BLaER1 (cell line): ENCODE results near the gene CD19.
"Not testable (repeated sequence)": the region's sequence is repeated elsewhere in the genome, so short reads cannot be mapped to it uniquely, and the experiment has no call there.

ENCODE experiments used
- H3K27ac ChIP-seq: shearing (Covaris generic); formaldehyde crosslinking; 2 replicates; pipeline ENCODE4 v1.8.1; 2022
- H3K27me3 ChIP-seq: shearing (Covaris generic); formaldehyde crosslinking; 2 replicates; pipeline ENCODE4 v1.8.1; 2022
- H3K36me3 ChIP-seq: shearing (Covaris generic); formaldehyde crosslinking; 2 replicates; pipeline ENCODE4 v1.8.1; 2022
- H3K4me1 ChIP-seq: shearing (Covaris generic); formaldehyde crosslinking; 2 replicates; pipeline ENCODE4 v1.8.1; 2022
- H3K4me2 ChIP-seq: shearing (Covaris generic); formaldehyde crosslinking; 2 replicates; pipeline ENCODE4 v1.8.1; 2022
- H3K4me3 ChIP-seq: shearing (Covaris generic); formaldehyde crosslinking; 2 replicates; pipeline ENCODE4 v1.8.1; 2022
- H3K9ac ChIP-seq: shearing (Covaris generic); formaldehyde crosslinking; 2 replicates; pipeline ENCODE4 v1.8.1; 2022
- H3K9me3 ChIP-seq: shearing (Covaris generic); formaldehyde crosslinking; 2 replicates; pipeline ENCODE4 v1.8.1; 2022
- H4K20me1 ChIP-seq: shearing (Covaris generic); formaldehyde crosslinking; 2 replicates; pipeline ENCODE4 v1.8.1; 2022
- Cebpa-rat ChIP-seq: shearing (Covaris generic); IDR thresholded peaks from 2 replicates; pipeline ENCODE4 v1.8.1; 2022

Gene CD19

DNA sequence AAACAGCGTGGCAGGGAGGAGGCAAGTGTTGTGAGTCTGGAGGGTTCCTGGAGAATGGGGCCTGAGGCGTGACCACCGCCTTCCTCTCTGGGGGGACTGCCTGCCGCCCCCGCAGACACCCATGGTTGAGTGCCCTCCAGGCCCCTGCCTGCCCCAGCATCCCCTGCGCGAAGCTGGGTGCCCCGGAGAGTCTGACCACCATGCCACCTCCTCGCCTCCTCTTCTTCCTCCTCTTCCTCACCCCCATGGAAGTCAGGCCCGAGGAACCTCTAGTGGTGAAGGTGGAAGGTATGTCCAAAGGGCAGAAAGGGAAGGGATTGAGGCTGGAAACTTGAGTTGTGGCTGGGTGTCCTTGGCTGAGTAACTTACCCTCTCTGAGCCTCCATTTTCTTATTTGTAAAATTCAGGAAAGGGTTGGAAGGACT, at the start of gene CD19:
Gene CD19 (plus strand): TSS at position 171 of the 425 bp plus-strand sequence. CDS start 30 bp downstream, at position 201.
- Histone ChIP-seq H3K27ac (peak within 1 kb of the TSS; percentile 99), H3K4me1 (peaks cover 87% of the 10 kb centered on the region), H3K4me3 (peak within 1 kb of the TSS; percentile 93), H3K4me2 (peak within 1 kb of the TSS; percentile 99), H3K27me3 (no peaks in the 10 kb centered on the region), H4K20me1 (peaks cover 21% of the 10 kb centered on the region), H3K9me3 (no peaks in the 10 kb centered on the region), H3K36me3 (peaks cover 39% of the 10 kb centered on the region), H3K9ac (peak within 1 kb of the TSS; percentile 99)
- no peak for TF ChIP-seq Cebpa-rat

- no peak overlapping the region for H3K4me3 ChIP-seq
- no peaks in the 10 kb centered on the region; the same call in 1 of the 2 replicates for H3K36me3 ChIP-seq
- no peak for TF ChIP-seq Cebpa-rat
- peak overlapping the region; percentile 15; the same call in 1 of the 2 replicates for H3K9ac ChIP-seq
- H3K4me2 ChIP-seq = no peak overlapping the region
- peaks cover 51% of the 10 kb centered on the region for H3K4me1 ChIP-seq
- H3K9me3 ChIP-seq = no peaks in the 10 kb centered on the region
- H3K27ac ChIP-seq = no peak overlapping the region
- H3K27me3 ChIP-seq = no peaks in the 10 kb centered on the region
- no peaks in the 10 kb centered on the region for H4K20me1 ChIP-seq
Measured at GRCh38 chr16:28882551-28883160, 49.1 kb upstream of the CD19 start.

DNA sequence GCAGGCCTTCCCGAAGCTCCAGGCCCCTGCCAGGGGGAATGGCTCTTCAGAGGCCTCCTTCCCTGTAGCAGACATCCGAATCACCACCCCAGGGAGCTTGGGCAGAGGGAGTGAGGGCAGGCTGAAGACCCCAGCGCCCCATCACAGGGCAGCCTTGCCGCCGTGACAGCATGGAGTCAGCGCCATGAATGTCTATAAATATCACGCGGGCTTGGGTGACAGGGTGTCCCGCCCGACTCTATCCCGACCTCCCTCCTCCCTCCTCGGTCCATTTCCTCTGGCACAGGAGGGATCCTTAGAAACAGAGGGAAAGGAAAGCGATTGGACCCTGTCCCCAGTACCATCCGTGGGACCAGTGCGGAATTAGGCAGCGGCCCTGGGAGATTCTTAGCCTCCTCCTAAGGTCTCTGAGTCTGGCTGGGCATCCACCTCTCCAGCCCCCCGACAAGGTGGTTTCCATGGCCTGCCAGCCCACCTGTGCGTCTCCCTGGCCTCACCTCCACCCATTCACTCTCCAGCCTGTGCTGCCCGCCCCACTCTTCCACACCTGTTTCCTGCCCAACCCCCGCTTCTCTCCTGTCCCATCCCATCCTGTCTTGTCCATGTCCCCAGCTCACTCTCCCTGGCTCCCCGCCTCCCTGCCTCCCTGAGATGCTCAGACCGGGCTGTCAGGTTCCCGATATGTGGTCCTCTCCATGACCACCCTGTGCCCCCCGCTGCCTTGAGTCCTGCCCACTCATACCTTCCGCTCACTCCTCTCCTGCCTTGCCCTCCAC, 48.4 kb upstream of the CD19 start:
- H3K4me1 ChIP-seq = peaks cover 44% of the 10 kb centered on the region
- H3K36me3 ChIP-seq = no peaks in the 10 kb centered on the region; the same call in 1 of the 2 replicates
- H3K27me3 ChIP-seq = no peaks in the 10 kb centered on the region
- no peaks in the 10 kb centered on the region for H4K20me1 ChIP-seq
- H3K4me2 ChIP-seq = no peak overlapping the region
- no peak overlapping the region for H3K4me3 ChIP-seq
- no peaks in the 10 kb centered on the region for H3K9me3 ChIP-seq
- no peak for TF ChIP-seq Cebpa-rat
- H3K27ac ChIP-seq = no peak overlapping the region; the same call in 1 of the 2 replicates
- H3K9ac ChIP-seq = no peak overlapping the region

DNA sequence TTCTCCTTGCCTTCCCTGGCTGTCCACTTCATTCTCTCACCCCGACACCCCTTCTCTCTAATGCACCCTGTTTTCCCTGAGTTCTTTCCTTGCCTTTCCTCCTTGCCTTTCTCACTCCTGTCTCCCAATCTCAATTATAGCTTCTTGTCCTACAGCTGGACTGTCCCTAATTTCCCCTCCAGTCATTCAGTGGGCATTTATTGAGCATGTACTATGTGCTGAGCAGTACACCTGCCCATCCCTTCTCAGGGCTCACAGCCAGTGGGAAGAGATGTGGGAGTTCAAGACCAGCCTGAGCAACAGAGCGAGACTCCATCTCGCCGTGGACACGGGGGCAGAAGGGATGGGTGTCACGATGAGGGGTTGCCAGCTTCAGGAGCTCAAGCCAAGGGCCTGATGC, 47.7 kb upstream of the CD19 start:
- no peak overlapping the region for H3K4me2 ChIP-seq
- no peak overlapping the region for H3K27ac ChIP-seq
- H3K27me3 ChIP-seq = no peaks in the 10 kb centered on the region
- no peak for TF ChIP-seq Cebpa-rat
- H3K9ac ChIP-seq = no peak overlapping the region
- H3K36me3 ChIP-seq = no peaks in the 10 kb centered on the region; the same call in 1 of the 2 replicates
- no peaks in the 10 kb centered on the region for H4K20me1 ChIP-seq
- peaks cover 37% of the 10 kb centered on the region for H3K4me1 ChIP-seq
- H3K9me3 ChIP-seq = no peaks in the 10 kb centered on the region
- no peak overlapping the region for H3K4me3 ChIP-seq

GRCh38 chr16:28886945-28887344, 44.8 kb upstream of the CD19 start:
- no peaks in the 10 kb centered on the region for H3K27me3 ChIP-seq
- no peak overlapping the region for H3K27ac ChIP-seq
- H3K9me3 ChIP-seq = no peaks in the 10 kb centered on the region
- no peak overlapping the region for H3K4me3 ChIP-seq
- H3K4me1 ChIP-seq = peaks cover 30% of the 10 kb centered on the region
- TF ChIP-seq Cebpa-rat = no peak
- H3K4me2 ChIP-seq = no peak overlapping the region
- no peaks in the 10 kb centered on the region; the same call in 1 of the 2 replicates for H3K36me3 ChIP-seq
- H4K20me1 ChIP-seq = no peaks in the 10 kb centered on the region
- H3K9ac ChIP-seq = no peak overlapping the region

DNA sequence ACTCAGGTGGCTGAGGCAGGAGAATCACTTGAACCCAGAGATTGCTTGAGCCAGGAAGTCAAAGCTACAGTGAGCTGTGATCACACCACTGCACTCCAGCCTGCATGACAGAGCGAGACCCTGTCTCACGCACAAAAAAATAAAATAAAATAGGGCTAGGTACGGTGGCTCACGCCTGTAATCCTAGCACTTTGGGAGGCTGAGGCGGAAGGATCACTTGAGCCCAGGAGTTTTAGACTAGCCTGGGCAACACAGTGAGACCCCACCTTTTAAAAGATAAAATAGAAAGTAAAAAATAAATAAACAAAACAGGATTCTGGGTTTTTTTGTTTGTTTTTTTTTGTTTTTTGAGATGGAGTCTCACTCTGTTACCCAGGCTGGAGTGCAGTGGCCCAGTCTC, 41.4 kb upstream of the CD19 start:
- not testable (repeated sequence) for H3K4me3 ChIP-seq, H3K4me2 ChIP-seq

DNA sequence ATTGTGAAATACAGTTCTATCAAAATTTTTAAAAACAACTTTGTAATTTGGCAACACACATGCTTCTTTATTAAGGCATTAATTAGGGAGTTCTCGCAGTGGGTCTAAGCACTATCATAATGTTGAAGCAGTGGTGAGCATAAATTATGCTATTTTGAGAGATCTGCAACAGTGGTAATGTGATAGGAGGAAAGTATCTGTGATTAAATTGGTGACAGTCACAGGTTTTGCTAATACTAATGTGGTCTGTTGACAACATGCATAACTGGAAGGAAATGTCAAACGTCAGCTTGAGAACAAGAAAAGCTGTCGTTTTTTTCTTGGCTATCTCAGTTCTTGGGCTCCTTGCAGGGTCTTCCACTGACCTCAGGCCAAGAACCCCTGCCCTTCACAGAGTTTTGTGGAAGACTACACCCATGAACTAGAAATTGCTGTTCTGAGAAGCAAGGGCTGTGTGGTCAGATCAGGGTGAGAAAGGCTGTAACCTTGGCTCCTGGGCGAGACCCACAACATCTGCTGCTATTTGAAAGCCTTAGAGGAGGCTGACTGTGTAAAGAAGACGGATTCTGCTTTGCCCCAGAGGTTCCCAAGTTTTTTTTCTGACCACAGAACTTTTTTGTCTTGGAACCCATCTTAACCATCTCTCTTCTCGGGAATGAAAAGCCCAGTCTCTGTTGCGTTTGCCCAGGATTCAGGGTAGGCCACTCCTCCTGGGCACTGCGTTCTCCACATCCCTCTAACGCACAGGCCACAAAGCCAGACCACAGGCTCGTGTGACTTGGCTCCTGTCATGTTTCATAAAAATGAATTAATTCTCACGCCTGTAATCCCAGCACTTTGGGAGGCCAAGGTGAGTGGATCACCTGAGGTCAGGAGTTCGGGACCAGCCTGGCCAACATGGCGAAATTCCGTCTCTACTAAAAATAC, 39.5 kb upstream of the CD19 start:
- Histone ChIP-seq H4K20me1 (no peaks in the 10 kb centered on the region), H3K9ac (0 out of 2 replicates have a peak overlapping the region, but pooled peaks have one; percentile 9), H3K4me3 (no peak overlapping the region), H3K27me3 (no peaks in the 10 kb centered on the region), H3K4me2 (peak overlapping the region; percentile 36; the same call in 1 of the 2 replicates), H3K36me3 (peaks cover 15% of the 10 kb centered on the region), H3K4me1 (peaks cover 29% of the 10 kb centered on the region), H3K27ac (peak overlapping the region; percentile 60), H3K9me3 (no peaks in the 10 kb centered on the region)
- TF ChIP-seq Cebpa-rat = no peak

More for the DNA sequence above, 41.4 kb upstream of the CD19 start:
- H3K4me1 ChIP-seq = peaks cover 40% of the 10 kb centered on the region
- H3K27ac ChIP-seq, H3K9me3 ChIP-seq, H3K27me3 ChIP-seq, H3K9ac ChIP-seq, H4K20me1 ChIP-seq, H3K36me3 ChIP-seq: not testable (repeated sequence)

DNA sequence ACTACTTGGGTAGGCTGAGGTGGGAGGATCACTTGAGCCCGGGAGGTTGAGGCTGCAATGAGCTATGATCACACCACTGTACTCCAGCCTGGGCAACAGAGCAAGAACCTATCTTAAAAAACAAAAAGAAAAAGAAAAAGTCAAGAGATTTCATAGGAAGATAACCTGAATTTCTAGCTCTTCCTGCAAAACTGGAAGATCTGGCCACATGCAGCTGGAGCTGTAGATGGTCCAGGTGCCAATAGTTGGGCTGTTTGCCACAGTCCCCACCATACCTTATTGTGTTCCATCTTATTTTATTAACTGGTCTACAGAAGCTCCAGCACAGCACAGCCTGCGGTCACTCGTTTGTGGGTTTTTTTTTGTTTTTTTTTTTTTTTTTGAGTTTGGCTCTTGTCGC, 38.5 kb upstream of the CD19 start:
- Histone ChIP-seq H3K9me3 (no peaks in the 10 kb centered on the region), H3K4me2 (no peak overlapping the region), H3K36me3 (peaks cover 21% of the 10 kb centered on the region), H3K4me3 (no peak overlapping the region), H3K27me3 (no peaks in the 10 kb centered on the region), H3K27ac (no peak overlapping the region), H4K20me1 (no peaks in the 10 kb centered on the region), H3K9ac (no peak overlapping the region), H3K4me1 (peaks cover 29% of the 10 kb centered on the region)
- no peak for TF ChIP-seq Cebpa-rat

GRCh38 chr16:28895609-28896008, 36.2 kb upstream of the CD19 start:
- Histone ChIP-seq H3K9me3 (no peaks in the 10 kb centered on the region), H3K4me2 (no peak overlapping the region), H3K4me1 (peaks cover 35% of the 10 kb centered on the region)

More at GRCh38 chr16:28895609-28896008, 36.2 kb upstream of the CD19 start:
- Histone ChIP-seq H3K27me3 (no peaks in the 10 kb centered on the region), H3K27ac (no peak overlapping the region), H3K36me3 (peaks cover 30% of the 10 kb centered on the region), H3K4me3 (no peak overlapping the region), H4K20me1 (no peaks in the 10 kb centered on the region), H3K9ac (no peak overlapping the region)
- TF ChIP-seq Cebpa-rat = no peak
